Measurements from ENCODE around the gene AOC2.
"Not testable (repeated sequence)": the region's sequence is repeated elsewhere in the genome, so short reads cannot be mapped to it uniquely, and the experiment has no call there.

AOC2 gene

GRCh38 chr17:42832213-42832933, 12.0 kb upstream of the AOC2 start:
- DNase-seq: no peak

GRCh38 chr17:42832934-42833766, 11.2 kb upstream of the AOC2 start, which contains the start of gene PSME3:
PSME3 (plus strand) TSS chr17:42833397; CDS start chr17:42833632, 235 bp downstream.
- peak; percentile 97 for DNase-seq

DNA sequence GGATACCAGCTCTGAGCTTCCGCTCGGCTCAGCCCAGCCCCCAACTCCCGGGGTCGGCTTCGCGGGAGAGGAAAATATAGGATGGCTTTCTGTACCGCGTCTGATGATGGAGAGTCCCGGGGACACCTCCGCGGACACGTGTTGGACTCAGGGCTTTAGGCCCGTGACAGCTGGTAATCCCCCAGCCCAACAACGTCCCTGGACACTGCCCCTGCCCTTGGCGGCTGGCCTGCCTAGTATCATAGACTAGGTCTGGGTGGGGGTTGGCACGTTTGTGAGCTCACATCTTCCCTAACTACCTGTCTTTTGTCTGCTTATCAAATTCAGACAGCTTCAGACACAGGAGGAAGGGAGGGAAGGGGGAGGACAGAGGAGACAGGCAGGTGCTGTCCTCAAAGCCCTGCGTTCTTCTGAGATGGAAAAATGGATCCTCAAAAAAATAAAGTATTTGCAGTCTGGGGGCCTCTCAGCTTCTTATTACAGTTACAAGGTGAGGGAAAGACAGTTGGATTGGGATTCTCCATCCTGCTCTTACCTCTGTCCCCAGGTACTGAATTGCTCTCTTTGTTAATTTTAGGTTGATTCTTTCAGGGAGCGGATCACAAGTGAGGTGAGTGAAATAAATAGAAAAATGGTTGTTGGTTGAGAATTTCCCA, 10.5 kb upstream of the AOC2 start:
- no peak for DNase-seq

- DNase-seq: no peak
Measured at GRCh38 chr17:42835732-42836131, 8.6 kb upstream of the AOC2 start.

DNA sequence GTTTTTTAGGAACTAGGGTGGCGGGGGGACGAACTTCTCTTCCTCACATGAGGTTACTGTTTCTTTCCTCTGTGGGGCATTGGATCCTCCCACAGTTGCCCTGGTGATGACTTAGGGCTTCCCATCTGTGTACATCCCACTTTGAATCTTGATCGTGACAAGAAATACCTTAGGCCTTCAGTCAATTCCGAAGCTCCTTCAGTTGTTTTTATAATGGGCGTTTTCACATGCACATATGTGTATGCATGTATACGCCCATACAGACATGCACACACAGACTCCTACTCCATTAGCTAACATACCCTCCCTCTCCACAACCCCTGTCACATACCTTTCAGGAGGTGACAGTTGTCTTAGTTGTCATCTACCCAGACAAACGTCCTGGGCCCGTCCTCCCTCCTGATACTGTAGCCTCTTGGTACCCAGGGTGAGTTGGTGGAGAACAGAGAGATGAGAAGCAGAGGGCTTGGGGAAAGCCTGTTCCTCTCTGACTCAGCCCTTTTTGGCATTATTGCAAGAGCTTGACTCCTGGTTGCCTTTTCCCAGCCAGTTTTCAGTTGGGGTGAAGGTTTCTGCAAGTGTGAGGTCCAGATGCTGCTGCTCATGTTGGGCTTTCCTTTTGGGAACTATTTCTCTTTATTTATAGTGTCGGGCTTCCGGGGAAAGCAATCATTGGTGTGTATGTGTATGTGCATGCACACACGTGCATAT, 2.2 kb upstream of the AOC2 start:
- no peak for DNase-seq

- DNase-seq: no peak
Measured at GRCh38 chr17:42843358-42843934, 934 bp upstream of the AOC2 start.

DNA sequence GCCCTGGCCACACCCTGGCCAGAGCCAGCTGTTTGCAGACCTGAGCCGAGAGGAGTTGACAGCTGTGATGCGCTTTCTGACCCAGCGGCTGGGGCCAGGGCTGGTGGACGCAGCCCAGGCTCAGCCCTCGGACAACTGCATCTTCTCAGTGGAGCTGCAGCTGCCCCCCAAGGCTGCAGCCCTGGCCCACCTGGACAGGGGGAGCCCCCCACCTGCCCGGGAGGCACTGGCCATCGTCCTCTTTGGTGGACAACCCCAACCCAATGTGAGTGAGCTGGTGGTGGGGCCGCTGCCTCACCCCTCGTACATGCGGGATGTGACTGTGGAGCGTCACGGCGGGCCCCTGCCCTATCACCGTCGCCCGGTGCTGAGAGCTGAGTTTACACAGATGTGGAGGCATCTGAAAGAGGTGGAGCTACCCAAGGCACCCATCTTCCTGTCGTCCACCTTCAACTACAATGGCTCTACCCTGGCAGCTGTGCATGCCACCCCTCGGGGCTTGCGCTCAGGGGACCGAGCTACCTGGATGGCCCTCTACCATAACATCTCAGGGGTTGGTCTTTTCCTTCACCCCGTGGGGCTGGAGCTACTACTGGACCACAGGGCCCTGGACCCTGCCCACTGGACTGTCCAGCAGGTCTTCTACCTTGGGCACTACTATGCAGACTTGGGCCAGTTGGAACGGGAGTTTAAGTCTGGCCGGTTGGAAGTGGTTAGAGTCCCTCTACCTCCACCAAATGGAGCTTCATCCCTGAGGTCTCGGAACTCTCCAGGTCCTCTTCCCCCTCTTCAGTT, 578 bp downstream of the AOC2 start:
- DNase-seq: no peak

- DNase-seq: no peak
Measured at GRCh38 chr17:42845556-42845917, 1.2 kb downstream of the AOC2 start.

DNA sequence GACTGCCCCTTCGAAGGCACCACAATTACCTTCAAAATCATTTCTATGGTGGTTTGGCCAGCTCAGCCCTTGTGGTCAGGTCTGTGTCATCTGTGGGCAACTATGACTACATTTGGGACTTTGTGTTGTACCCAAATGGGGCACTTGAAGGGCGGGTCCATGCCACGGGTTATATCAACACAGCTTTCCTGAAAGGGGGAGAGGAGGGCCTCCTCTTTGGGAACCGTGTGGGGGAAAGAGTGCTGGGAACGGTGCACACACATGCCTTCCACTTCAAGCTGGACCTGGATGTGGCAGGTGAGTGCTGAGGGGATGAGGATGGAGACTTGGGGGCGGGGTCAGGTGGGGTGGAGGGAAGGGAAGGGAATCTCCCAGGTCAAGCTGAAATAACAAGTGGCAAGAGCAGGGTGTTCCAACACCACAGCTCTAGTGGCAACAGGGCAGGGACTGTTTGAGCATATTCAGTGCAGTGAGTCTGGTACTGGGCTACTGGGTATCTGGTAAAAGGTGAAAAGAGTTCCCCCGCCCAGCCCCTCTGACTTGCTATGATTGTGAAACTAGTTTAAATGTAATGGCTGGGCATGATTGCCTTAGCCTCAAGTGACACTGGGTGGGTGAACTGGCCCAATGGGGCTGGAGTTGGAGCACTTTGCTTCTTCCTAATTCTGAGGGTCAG, 1.7 kb downstream of the AOC2 start:
- DNase-seq: peak; percentile 63

GRCh38 chr17:42846594-42847280, 2.4 kb downstream of the AOC2 start:
- no peak for DNase-seq

- DNase-seq: no peak
Measured at GRCh38 chr17:42848093-42848492, 3.7 kb downstream of the AOC2 start.

DNA sequence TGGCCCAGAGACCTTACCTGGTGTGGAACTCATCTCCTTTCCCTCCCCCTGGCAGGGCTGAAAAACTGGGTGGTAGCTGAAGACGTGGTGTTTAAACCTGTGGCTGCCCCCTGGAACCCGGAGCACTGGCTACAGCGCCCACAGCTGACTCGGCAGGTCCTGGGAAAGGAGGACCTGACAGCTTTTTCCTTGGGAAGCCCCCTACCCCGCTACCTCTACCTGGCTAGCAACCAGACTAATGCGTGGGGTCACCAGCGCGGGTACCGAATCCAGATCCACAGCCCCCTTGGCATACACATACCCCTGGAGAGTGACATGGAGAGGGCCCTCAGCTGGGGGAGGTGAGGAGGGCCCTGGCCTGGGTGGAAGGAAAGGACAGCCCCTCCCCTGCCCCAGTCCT, 4.7 kb downstream of the AOC2 start:
- no peak for DNase-seq

GRCh38 chr17:42849451-42850181, 5.2 kb downstream of the AOC2 start:
- DNase-seq: no peak

DNA sequence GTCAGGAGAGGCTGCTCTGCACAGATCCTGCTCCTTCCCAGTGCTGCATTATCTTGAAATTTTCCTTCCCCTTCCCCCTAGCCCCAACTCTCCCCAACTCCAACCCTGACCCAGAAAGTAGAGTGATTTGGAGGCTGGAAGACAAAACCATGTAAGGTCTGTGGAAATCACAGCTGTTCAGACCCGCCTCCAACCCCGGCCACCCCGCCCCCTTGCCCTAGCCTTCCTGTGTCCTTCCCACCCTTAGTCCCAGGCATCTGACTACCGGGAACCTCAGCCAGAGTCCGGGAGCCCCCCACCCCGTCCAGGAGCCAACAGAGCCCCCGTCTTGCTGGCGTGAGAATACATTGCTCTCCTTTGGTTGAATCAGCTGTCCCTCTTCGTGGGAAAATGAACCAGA, 6.6 kb downstream of the AOC2 start, which contains the start of gene AOC3:
Gene AOC3 (plus strand): TSS at position 246 of the 400 bp plus-strand sequence. CDS start 145 bp downstream, at position 391.
- DNase-seq: no peak

- DNase-seq: not testable (repeated sequence)
Measured at GRCh38 chr17:42851371-42852240, 7.2 kb downstream of the AOC2 start.

DNA sequence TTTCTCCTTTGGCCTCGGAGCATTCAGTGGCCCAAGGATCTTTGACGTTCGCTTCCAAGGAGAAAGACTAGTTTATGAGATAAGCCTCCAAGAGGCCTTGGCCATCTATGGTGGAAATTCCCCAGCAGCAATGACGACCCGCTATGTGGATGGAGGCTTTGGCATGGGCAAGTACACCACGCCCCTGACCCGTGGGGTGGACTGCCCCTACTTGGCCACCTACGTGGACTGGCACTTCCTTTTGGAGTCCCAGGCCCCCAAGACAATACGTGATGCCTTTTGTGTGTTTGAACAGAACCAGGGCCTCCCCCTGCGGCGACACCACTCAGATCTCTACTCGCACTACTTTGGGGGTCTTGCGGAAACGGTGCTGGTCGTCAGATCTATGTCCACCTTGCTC, 8.0 kb downstream of the AOC2 start:
- DNase-seq: no peak

GRCh38 chr17:42853004-42853403, 8.6 kb downstream of the AOC2 start:
- DNase-seq: no peak

GRCh38 chr17:42853597-42853967, 9.2 kb downstream of the AOC2 start:
- DNase-seq: no peak

Data from activated CD8-positive, alpha-beta memory T cell treated with anti-CD3 and anti-CD28 coated beads for 24 hours (primary cell).